ENCODE data around the gene ARSB. TPM values are rescaled to one million over a fixed set of nuclear protein-coding genes. Genes with fewer than 3 reads are reported as not detected.

Gene ARSB
- polyA plus RNA-seq, 2 of the 4 experiments (the other 2 are of a cell fraction), result 8.4 to 13.4 TPM

GRCh38 chr5:78974601-78975000, 10.5 kb downstream of the ARSB start:
- H3K4me1 ChIP-seq, result peaks cover 4% of the 10 kb centered on the region; the same call in 1 of the 3 replicates
- TF ChIP-seq SREBF2 (IDR thresholded peaks at IDR 0.05), result no peak
- TF ChIP-seq, protein P1, sequence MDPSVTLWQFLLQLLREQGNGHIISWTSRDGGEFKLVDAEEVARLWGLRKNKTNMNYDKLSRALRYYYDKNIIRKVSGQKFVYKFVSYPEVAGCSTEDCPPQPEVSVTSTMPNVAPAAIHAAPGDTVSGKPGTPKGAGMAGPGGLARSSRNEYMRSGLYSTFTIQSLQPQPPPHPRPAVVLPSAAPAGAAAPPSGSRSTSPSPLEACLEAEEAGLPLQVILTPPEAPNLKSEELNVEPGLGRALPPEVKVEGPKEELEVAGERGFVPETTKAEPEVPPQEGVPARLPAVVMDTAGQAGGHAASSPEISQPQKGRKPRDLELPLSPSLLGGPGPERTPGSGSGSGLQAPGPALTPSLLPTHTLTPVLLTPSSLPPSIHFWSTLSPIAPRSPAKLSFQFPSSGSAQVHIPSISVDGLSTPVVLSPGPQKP (IDR thresholded peaks at IDR 0.05; ENCODE audit: low read depth, low read length), result no peak
- TF ChIP-seq FOXS1 (CRISPR knock-in tag; IDR thresholded peaks at IDR 0.05), result no peak
- TF ChIP-seq CBX8 (IDR thresholded peaks at IDR 0.05), result no peak
- no peak for TF ChIP-seq NFE2L2 (conservative IDR thresholded peaks at IDR 0.05; ENCODE audit: low read length)
- no peak for TF ChIP-seq PHF8 (IDR thresholded peaks at IDR 0.05; ENCODE audit: borderline replicate concordance, low read depth)
- TF ChIP-seq, protein P2, sequence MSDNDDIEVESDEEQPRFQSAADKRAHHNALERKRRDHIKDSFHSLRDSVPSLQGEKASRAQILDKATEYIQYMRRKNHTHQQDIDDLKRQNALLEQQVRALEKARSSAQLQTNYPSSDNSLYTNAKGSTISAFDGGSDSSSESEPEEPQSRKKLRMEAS (IDR thresholded peaks at IDR 0.05), result no peak
- TF ChIP-seq E2F6 (IDR thresholded peaks at IDR 0.05; ENCODE audit: borderline replicate concordance, low read depth), result no peak
- no peak for TF ChIP-seq RNF2 (IDR thresholded peaks at IDR 0.05; ENCODE audit: borderline replicate concordance, low read depth)
- TF ChIP-seq FOSB (CRISPR knock-in tag; IDR thresholded peaks at IDR 0.05), result no peak
- no peak for TF ChIP-seq POLR2AphosphoS2 (conservative IDR thresholded peaks at IDR 0.05; ENCODE audit: low read length)
- TF ChIP-seq BHLHE40 (IDR thresholded peaks at IDR 0.05; ENCODE audit: low read depth, low read length), result no peak
- TF ChIP-seq, protein P3, sequence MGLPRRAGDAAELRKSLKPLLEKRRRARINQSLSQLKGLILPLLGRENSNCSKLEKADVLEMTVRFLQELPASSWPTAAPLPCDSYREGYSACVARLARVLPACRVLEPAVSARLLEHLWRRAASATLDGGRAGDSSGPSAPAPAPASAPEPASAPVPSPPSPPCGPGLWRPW (IDR thresholded peaks at IDR 0.05), result no peak
- TF ChIP-seq ESRRA (IDR thresholded peaks at IDR 0.05; ENCODE audit: borderline replicate concordance, low read length), result no peak
- TF ChIP-seq CHD2 (IDR thresholded peaks at IDR 0.05; ENCODE audit: low read length, partially characterized antibody), result no peak
- TF ChIP-seq NPAS2 (CRISPR knock-in tag; IDR thresholded peaks at IDR 0.05; ENCODE audit: borderline replicate concordance), result no peak
- FAIRE-seq, result no peak
- no peaks in the 10 kb centered on the region for H3K9me3 ChIP-seq
- ChIA-PET POLR2A (no interaction called here), CTCF (interaction anchor here (0.7 to 2.0 kb wide), 5 partner anchors 8 to 501 kb away, joined by 3 to 7 read pairs (median 3); no protein-coding TSS in a partner anchor)
- no peak for DNase-seq (ENCODE audit: low read depth in 1 of 2, low spot score in 1 of 2)
- no peak overlapping the region for H3K4me2 ChIP-seq
- WGBS (ENCODE audit: missing lambda C conversion rate), result 90% methylated on average over 2 of the region's 2 CpGs
- H3K4me3 ChIP-seq, result no peak overlapping the region
- 0 out of 6 replicates have a peak overlapping the region, but pooled peaks of 1 of the 2 experiments have one; percentile 9 for H3K27ac ChIP-seq
- ATAC-seq, result no peak

- CTCF ChIA-PET, result interaction anchor here (1.2 to 2.0 kb wide), 5 partner anchors 9 to 500 kb away, joined by 3 to 7 read pairs (median 4); partner anchors contain the start of gene ARSB
- 81% methylated on average over 5 of the region's 5 CpGs for WGBS (ENCODE audit: missing lambda C conversion rate)
- POLR2A ChIA-PET, result no interaction called here
- Histone ChIP-seq H3K4me2 (no peak overlapping the region), H3K4me1 (peaks cover 4% of the 10 kb centered on the region; the same call in 1 of the 3 replicates), H3K27ac (no peak overlapping the region), H3K9me3 (no peaks in the 10 kb centered on the region), H3K4me3 (no peak overlapping the region)
- DNase-seq (ENCODE audit: low read depth in 1 of 2, low spot score in 1 of 2), result no peak
- no peak for ATAC-seq
- FAIRE-seq, result no peak
- no peak for TF ChIP-seq PBX3 (IDR thresholded peaks at IDR 0.05)
- TF ChIP-seq RARB (CRISPR knock-in tag; IDR thresholded peaks at IDR 0.05), result no peak
- TF ChIP-seq E2F6 (IDR thresholded peaks at IDR 0.05; ENCODE audit: borderline replicate concordance, low read depth), result no peak
- no peak for TF ChIP-seq FOXS1 (CRISPR knock-in tag; IDR thresholded peaks at IDR 0.05)
- no peak for TF ChIP-seq BCL3 (IDR thresholded peaks at IDR 0.05)
- no peak for TF ChIP-seq CBX8 (IDR thresholded peaks at IDR 0.05)
- TF ChIP-seq EP300 (IDR thresholded peaks at IDR 0.05), result no peak
- TF ChIP-seq, protein P3 (IDR thresholded peaks at IDR 0.05), result no peak
- TF ChIP-seq CBX2 (IDR thresholded peaks at IDR 0.05; ENCODE audit: borderline replicate concordance, low read depth), result no peak
- TF ChIP-seq MAFK (IDR thresholded peaks at IDR 0.05; ENCODE audit: partially characterized antibody), result no peak
- no peak for TF ChIP-seq HMGXB4 (CRISPR knock-in tag; IDR thresholded peaks at IDR 0.05; ENCODE audit: borderline replicate concordance)
- no peak for TF ChIP-seq FOSL2 (IDR thresholded peaks at IDR 0.05)
- TF ChIP-seq FOSL2 (CRISPR knock-in tag; IDR thresholded peaks at IDR 0.05), result no peak
- TF ChIP-seq BHLHE40 (IDR thresholded peaks at IDR 0.05; ENCODE audit: low read depth, low read length), result no peak
- TF ChIP-seq CEBPB (IDR thresholded peaks at IDR 0.05), result no peak
- TF ChIP-seq HOXA7 (CRISPR knock-in tag; IDR thresholded peaks at IDR 0.05), result no peak
- no peak for TF ChIP-seq GATA3 (IDR thresholded peaks at IDR 0.05; ENCODE audit: borderline replicate concordance)
- no peak for TF ChIP-seq KDM1A (IDR thresholded peaks at IDR 0.05; ENCODE audit: low read depth)
- TF ChIP-seq MYC (IDR thresholded peaks at IDR 0.05; ENCODE audit: borderline replicate concordance, low read length), result no peak
Measured at GRCh38 chr5:78974011-78974410, 11.1 kb downstream of the ARSB start.

Measured in A549 (cell line).